Hematopoietic multipotent progenitor cell treated with erythropoietin and hydrocortisone succinate and interleukin-3 and kit ligand, for 17 days (in vitro differentiated cells): ENCODE results near the gene CRYBB1.

Experiments used
- DNase-seq: peaks from one replicate; pipeline ENCODE4 v3.0.0-alpha.2; 2015; ENCODE audit warnings: low spot score

The CRYBB1 gene

GRCh38 chr22:26577081-26577480 is 40.7 kb downstream of the CRYBB1 start:
- no peak for DNase-seq

- DNase-seq: no peak
Observed at GRCh38 chr22:26576026-26576680, 41.7 kb downstream of the CRYBB1 start.

GRCh38 chr22:26574001-26574723 is 43.7 kb downstream of the CRYBB1 start:
- DNase-seq: no peak

GRCh38 chr22:26573026-26573662 is 44.7 kb downstream of the CRYBB1 start:
- peak; percentile 73 for DNase-seq

- DNase-seq: no peak
Observed at GRCh38 chr22:26570864-26571525, 46.8 kb downstream of the CRYBB1 start.

- no peak for DNase-seq
Observed at GRCh38 chr22:26570115-26570514, 47.7 kb downstream of the CRYBB1 start.

- no peak for DNase-seq
Observed at GRCh38 chr22:26568207-26568706, 49.6 kb downstream of the CRYBB1 start.

GRCh38 chr22:26567610-26568009 is 50.2 kb downstream of the CRYBB1 start:
- no peak for DNase-seq

GRCh38 chr22:26566994-26567393 is 50.8 kb downstream of the CRYBB1 start:
- DNase-seq: no peak

- no peak for DNase-seq
Observed at GRCh38 chr22:26565889-26566288, 51.9 kb downstream of the CRYBB1 start.

GRCh38 chr22:26565181-26565580 is 52.6 kb downstream of the CRYBB1 start:
- DNase-seq: no peak

GRCh38 chr22:26564672-26565071 is 53.2 kb downstream of the CRYBB1 start:
- no peak for DNase-seq

- no peak for DNase-seq
Observed at GRCh38 chr22:26564181-26564580, 53.6 kb downstream of the CRYBB1 start.

- peak; percentile 65 for DNase-seq
Observed at GRCh38 chr22:26563022-26563421, 54.8 kb downstream of the CRYBB1 start.

- no peak for DNase-seq
Observed at GRCh38 chr22:26561756-26562417, 55.9 kb downstream of the CRYBB1 start.

- DNase-seq: no peak
Observed at GRCh38 chr22:26559961-26560575, 57.8 kb downstream of the CRYBB1 start.

- DNase-seq: no peak
Observed at GRCh38 chr22:26558248-26558895, 59.5 kb downstream of the CRYBB1 start.

GRCh38 chr22:26556904-26557303 is 60.9 kb downstream of the CRYBB1 start:
- no peak for DNase-seq

- no peak for DNase-seq
Observed at GRCh38 chr22:26555478-26555877, 62.3 kb downstream of the CRYBB1 start.

GRCh38 chr22:26554956-26555355 is 62.9 kb downstream of the CRYBB1 start:
- DNase-seq: no peak
